ENCODE results near the gene SYT9.

DNA sequence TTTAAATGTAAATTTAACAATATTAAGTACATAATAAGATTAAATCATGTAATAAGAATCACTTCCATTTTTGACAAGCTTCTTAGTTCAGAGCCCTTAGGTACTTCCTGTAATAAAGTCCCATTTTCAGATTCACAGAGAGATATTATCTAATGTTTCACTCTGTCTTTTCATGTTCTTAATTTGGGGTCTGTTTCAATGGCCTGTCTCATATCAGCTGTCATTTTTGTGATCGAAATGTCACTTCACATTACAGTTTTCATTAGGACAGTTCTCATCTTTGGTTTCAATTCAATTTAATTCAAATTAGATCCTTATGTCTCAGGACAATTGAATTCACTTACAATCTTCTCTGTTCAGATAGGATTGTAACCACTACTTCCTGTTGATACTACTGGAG lies 211.0 kb downstream of the SYT9 start:
- no peak for TF ChIP-seq POLR2A (IDR thresholded peaks at IDR 0.05; ENCODE audit: low read depth, low read length)
- TF ChIP-seq, protein P1, sequence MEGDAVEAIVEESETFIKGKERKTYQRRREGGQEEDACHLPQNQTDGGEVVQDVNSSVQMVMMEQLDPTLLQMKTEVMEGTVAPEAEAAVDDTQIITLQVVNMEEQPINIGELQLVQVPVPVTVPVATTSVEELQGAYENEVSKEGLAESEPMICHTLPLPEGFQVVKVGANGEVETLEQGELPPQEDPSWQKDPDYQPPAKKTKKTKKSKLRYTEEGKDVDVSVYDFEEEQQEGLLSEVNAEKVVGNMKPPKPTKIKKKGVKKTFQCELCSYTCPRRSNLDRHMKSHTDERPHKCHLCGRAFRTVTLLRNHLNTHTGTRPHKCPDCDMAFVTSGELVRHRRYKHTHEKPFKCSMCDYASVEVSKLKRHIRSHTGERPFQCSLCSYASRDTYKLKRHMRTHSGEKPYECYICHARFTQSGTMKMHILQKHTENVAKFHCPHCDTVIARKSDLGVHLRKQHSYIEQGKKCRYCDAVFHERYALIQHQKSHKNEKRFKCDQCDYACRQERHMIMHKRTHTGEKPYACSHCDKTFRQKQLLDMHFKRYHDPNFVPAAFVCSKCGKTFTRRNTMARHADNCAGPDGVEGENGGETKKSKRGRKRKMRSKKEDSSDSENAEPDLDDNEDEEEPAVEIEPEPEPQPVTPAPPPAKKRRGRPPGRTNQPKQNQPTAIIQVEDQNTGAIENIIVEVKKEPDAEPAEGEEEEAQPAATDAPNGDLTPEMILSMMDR (IDR thresholded peaks at IDR 0.05; ENCODE audit: extremely low read depth in 1 of 2, insufficient read depth in 1 of 2, low read depth in 1 of 2, low read length in 2 of 2), result no peak

Data from endothelial cell of umbilical vein (primary cell).